ENCODE data around the gene GALR1. TPM values are rescaled to one million over a fixed set of nuclear protein-coding genes. Genes with fewer than 3 reads are reported as not detected.

Gene GALR1
- total and polyA plus RNA-seq, 11 donors = under 0.01 to 0.08 (median 0.04) TPM; not detected in 6

DNA sequence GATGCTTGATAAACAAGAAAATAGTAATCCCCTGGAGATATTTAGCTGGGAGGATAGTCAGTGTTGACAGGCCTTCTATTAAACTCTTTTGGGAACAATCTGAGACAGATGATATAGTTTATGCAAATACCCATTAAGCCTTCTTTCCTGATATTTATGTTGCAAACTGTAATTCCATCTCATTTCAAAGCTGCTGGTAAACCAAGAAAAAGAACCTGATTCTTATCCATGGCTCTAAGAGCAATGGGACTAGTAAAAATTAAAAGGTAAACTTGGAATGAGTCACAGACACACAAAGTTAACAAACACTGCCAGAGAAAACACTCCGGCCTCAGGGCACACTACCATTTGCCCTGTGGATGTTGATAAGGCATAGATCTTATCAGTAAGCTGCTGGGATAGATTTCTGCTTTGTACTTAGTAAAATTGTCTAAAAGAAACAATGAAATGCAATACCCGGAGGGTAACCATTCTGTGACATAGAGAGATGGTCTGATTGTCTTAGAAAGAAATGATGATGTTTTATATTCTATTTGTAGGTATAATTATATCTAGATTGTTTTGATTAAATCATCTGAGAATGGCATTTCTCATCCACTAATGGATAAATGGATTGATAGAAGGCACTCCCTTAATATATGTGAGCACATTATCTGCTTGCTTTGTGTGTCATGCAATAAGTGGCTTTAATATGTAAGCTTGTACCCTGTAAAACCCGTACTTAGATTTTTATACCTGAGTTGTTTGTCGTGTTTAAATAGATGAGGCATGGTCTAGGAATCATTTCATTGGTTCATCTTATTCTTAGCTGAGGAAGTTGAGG lies 13.2 kb downstream of the GALR1 start:
- H3K4me3 ChIP-seq = no peak overlapping the region
- no peaks in the 10 kb centered on the region for H3K4me1 ChIP-seq
- peaks cover 0 to 11% (median 0%) of the 10 kb centered on the region in 9 donors for H3K27me3 ChIP-seq
- no peak for DNase-seq
- ATAC-seq = no peak
- WGBS, 4 donors = 69 to 82% (median 74%) methylated on average over 4 of the region's 4 CpGs
- peaks cover 0 to 13% (median 0%) of the 10 kb centered on the region in 12 donors for H3K9me3 ChIP-seq
- no peak overlapping the region for H3K27ac ChIP-seq
- no peaks in the 10 kb centered on the region for H3K36me3 ChIP-seq
- no peak for TF ChIP-seq POLR2A (IDR thresholded peaks at IDR 0.05)
- no peak for TF ChIP-seq CTCF (IDR thresholded peaks at IDR 0.05)
- intact Hi-C loops (cut with DNase I) = no loop called here

- 70 to 80% (median 75%) methylated on average over 3 of the region's 3 CpGs for WGBS, 4 donors
- ATAC-seq (no peak), DNase-seq (no peak)
- no peaks in the 10 kb centered on the region for H3K36me3 ChIP-seq
- intact Hi-C loops (cut with DNase I) = no loop called here
- TF ChIP-seq CTCF (IDR thresholded peaks at IDR 0.05) (no peak), POLR2A (IDR thresholded peaks at IDR 0.05) (no peak)
- peaks cover 0 to 11% (median 0%) of the 10 kb centered on the region in 9 donors for H3K27me3 ChIP-seq
- H3K9me3 ChIP-seq = peaks cover 0 to 13% (median 0%) of the 10 kb centered on the region in 12 donors
- H3K4me3 ChIP-seq = no peak overlapping the region
- H3K27ac ChIP-seq = no peak overlapping the region
- no peaks in the 10 kb centered on the region for H3K4me1 ChIP-seq
Observed at GRCh38 chr18:77263466-77263763, 13.8 kb downstream of the GALR1 start.

DNA sequence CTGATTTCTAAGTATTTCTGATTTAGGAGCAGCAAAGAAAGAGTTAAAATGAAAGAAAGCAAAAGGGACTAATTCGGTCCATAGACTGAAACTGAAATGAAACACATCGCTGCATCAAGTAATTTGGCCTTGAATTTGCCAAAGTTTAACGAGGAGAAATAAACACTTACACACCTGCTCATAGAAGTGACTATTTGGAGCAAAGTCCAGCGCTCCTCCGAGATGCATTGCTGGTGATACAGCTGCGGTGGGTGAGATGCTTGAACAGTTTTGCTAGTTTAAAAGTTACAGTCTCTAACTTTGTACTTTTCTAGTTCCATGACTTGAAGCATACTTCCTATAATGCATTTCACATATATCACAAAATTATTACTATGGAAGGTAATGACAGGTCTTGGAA lies 18.3 kb downstream of the GALR1 start:
- TF ChIP-seq POLR2A (IDR thresholded peaks at IDR 0.05) = no peak
- TF ChIP-seq CTCF (IDR thresholded peaks at IDR 0.05) = no peak

DNA sequence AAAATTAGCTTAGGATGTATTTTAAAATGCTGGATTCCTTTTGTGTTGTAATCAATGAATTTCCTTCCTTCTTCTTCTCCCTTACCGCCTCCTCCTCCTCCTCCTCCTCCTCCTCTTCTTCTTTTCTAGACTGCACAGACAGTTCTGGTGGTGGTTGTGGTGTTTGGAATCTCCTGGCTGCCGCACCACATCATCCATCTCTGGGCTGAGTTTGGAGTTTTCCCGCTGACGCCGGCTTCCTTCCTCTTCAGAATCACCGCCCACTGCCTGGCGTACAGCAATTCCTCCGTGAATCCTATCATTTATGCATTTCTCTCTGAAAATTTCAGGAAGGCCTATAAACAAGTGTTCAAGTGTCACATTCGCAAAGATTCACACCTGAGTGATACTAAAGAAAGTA lies 18.8 kb downstream of the GALR1 start:
- H3K4me3 ChIP-seq = no peak overlapping the region
- TF ChIP-seq CTCF (IDR thresholded peaks at IDR 0.05) (no peak), POLR2A (IDR thresholded peaks at IDR 0.05) (no peak)
- intact Hi-C loops (cut with DNase I) = no loop called here
- H3K4me1 ChIP-seq = no peaks in the 10 kb centered on the region
- DNase-seq = no peak
- H3K36me3 ChIP-seq = no peaks in the 10 kb centered on the region
- peaks cover 0 to 13% (median 0%) of the 10 kb centered on the region in 12 donors for H3K9me3 ChIP-seq
- H3K27ac ChIP-seq = no peak overlapping the region
- H3K27me3 ChIP-seq = peaks cover 0 to 20% (median 0%) of the 10 kb centered on the region in 9 donors
- no peak for ATAC-seq
- 73 to 75% (median 74%) methylated on average over 9 of the region's 9 CpGs for WGBS, 4 donors

More for the DNA sequence above, 18.3 kb downstream of the GALR1 start:
- no peak overlapping the region for H3K4me3 ChIP-seq
- DNase-seq (no peak), ATAC-seq (no peak)
- H3K36me3 ChIP-seq = no peaks in the 10 kb centered on the region
- peaks cover 0 to 20% (median 0%) of the 10 kb centered on the region in 9 donors for H3K27me3 ChIP-seq
- H3K9me3 ChIP-seq = peaks cover 0 to 13% (median 0%) of the 10 kb centered on the region in 12 donors
- no peaks in the 10 kb centered on the region for H3K4me1 ChIP-seq
- intact Hi-C loops (cut with DNase I) = no loop called here
- WGBS, 4 donors = 81 to 85% (median 83%) methylated on average over 6 of the region's 6 CpGs
- H3K27ac ChIP-seq = no peak overlapping the region

Data from heart left ventricle (tissue), 16 donors.